Inflammatory macrophage treated with lipopolysaccharide for 4 hours (primary cell): ENCODE results near the gene IST1.
"Not testable (repeated sequence)": the region's sequence is repeated elsewhere in the genome, so short reads cannot be mapped to it uniquely, and the experiment has no call there.

Source experiments
- DNase-seq: peaks from one replicate; pipeline ENCODE4 v3.0.0-alpha.2; 2020

Gene IST1

DNA sequence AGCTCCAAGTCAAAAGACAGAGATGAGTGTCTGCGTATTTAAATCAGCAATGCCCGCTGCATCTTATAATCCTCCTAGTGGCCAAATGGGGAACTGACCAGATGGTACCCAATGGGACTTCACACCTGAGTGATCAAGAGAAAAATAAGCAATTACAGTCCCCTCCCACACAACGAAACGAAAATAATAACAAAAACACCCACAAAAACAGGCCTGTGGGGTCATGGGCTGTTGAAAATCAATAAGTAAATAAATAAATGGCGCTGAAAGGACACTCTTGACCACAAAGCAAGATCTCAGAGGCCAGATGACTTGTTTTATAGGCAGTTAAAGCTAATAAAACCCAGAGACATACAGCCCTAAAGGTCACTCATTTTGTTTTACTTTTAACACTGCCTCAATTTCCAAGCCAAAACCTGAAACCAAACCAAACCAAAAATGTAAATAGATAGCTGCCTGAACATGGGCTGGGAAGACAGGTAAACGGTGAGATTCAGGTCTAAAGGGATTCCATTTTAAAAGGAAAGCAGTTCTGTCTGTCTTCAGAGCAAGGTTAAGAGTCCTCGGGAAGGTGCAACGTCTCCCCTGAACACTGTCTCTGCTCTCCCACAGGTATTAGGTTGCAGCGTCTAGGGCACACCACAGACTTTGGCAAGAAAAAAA is 12.7 kb upstream of the IST1 start:
- DNase-seq, result peak; percentile 72

DNA sequence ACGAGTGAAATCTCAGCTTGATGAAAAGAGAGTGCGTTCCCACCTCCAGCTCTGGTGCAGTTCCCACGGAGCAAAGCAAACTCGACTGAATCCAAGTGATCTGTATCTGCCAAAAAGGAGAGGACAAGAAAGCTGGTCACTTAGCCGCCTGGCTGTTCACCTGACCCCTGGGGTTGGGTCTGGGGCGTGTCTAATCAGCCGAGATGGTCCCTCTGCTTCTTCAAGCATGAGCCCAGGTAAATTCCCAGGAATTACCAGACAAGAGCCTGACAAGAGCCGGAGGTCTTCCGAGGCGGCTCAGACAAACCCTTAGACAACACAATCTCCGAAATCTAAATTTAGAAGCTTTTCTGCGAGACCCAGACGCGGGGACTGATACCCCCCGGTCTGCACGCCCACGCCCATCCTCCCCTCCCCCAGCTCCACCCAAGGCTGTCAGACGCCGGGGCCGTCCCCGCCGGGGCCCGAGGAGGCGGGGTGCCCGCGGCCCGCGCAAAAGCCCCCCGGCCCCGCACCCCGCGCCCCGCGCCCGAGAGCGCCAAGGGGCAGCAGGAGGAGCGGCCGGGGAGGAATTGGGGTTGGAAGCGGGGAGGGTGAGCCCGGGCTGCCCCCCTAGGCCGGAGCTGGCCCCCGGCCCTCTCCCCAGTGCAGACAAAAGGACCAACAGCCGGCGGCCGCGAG is 12.0 kb upstream of the IST1 start:
- DNase-seq, result no peak

DNA sequence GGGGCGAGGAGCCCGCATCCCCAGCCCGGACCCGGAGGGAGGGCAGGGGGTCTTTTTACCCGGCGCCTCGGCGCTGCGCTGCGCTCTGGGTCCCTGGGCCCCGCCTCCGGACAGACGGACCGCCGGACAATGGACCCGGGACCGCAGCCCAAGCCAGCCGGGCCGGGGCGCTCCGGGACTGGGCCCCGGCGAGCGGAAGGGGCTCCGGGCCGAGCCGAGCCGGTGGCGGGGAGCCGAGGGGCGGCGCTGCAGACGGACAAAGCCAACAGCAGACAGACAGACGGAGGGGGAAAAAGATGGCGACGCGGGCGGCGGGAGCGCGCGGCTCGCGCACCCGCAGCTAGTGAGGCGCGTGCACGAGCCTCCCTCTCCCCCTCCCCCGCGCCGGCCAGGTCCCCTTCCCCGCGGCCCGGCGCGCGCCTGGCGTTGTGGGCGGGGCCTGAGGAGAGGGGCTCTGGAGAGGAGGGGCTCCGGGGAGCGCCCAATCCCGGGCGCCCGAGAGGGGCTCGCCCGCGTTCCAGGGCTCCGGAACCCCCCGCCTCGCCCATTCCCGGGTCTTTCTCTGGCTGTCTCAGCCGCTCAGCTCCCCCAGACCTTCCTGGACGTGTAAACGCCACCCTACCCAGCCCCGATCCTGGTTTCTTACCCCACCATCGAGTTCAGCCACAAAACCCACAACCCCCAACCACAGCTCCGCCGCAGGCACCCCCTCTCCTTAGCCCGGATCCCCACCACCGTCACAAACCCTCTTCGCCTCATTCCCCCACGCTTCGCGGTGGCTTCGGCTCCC is 11.3 kb upstream of the IST1 start, which contains the start of gene ZNF821:
ZNF821 (minus strand) TSS at position 334 of the 790 bp plus-strand sequence. CDS start 4,236 bp downstream, outside the sequence.
- DNase-seq, result peak; percentile 52

DNA sequence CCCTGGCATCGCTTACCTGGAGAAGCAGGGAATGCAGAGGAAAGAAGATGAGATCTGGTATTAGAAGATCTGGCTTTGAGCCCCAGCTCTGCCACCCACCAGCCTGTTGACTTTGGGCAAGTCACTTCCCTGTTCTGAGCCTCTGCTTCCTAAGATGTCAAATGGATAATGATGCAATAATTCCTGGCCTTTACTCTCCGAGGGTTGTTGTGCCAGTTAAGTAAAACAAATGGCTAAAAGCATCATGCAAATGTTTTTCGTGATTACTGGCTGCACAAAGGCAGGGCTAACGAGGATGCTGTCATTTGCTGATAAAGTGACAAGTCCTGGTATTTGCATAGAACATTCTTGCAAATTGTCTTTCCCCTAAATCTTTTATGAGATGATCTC is 10.1 kb upstream of the IST1 start:
- DNase-seq, result peak; percentile 86

DNA sequence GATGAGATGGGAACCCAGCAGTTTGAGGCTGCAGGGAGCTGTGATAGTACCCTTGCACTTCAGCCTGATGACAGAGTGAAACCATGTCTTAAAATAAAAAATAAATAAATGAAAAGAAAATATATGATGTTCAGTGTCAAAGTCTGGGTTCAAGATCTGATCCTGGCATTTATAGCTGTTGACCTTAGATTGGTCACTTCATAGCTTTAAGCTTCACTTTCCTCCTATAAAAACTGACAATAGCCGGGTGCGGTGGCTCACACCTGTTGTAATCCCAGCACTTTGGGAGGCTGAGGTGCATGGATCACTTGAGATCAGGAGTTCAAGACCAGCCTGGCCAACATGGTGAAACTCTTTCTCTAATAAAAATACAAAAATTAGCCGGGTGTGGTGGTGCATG is 6.2 kb upstream of the IST1 start:
- no peak for DNase-seq

DNA sequence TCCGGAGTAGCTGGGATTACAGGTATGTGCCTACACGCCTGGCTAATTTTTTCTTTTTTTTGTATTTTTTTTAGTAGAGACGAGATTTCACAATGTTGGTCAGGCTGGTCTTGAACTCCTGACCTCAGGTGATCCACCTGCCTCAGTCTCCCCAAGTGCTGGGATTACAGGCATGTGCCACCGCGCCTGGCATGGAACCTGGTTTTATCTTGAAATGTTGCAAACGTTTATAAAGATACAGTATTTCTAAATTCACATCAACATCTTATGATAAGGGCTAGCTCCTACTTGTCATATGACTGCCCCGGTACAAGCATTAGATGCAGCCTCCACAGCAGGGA is 1.5 kb upstream of the IST1 start:
- DNase-seq, result no peak

DNA sequence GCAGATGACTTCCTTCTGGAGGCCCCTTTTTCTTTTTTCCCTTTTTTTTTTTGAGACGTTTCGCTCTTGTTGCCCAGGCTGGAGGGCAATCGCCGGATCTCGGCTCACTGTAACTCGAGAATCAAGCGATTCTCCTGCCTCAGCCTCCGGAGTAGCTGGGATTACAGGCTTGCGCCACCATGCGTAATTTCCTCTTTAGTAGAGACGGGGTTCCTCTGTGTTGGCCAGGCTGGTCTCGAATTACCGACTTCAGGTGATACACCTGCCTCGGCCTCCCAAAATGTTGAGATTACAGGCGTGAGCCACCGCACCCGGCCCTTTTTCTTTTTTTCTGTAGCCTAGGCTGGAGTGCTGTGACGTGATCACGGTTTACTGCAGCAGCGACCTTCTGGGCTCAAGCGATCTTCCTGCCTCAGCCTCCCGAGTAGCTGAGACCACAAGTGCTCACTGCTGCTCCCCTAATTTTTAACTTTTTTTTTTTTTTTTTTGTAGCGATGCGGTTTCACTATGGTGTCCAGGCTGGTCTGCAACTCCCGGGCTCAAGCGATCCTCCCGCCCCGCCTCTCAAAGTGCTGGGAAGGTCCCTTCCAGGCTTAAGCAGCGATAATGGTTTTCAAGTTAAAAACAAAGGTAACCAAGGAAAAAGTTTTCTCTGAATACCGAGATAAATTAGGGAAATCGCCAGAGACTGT is 956 bp upstream of the IST1 start:
- DNase-seq, result peak; percentile 76

DNA sequence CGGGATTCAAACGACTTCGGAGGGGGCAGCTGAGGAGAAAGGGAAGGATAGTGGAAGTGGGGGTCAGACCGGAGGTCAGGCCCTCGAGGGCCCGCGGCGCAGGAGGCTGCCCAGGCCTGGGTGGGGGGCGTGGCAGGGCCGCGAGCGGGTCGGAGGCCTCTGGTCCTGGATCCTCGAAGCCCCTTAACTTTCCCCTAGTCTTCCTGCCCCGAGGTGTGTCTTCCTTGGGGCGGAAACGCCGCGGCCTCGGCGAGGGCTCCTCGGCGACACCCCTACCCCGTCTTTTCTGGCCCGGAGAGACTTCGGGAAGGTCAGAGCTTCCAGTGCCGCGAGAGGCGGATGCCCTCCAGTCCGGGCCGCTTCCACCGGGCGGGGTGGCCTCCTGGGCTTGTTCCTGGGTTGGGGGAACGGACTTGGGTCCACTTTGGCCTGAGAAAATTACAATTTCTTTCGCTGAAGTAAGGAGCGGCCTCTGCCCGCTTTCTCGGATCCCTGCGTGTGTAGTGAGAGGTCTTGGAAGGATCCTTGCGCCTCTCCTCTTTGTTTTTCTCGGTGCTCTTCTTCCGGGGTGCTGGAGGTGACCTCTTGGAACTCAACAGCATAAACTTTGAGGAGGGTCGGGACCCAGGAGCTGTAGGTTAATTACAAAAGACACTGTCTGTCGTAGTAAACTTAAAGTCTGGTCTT is 491 bp downstream of the IST1 start:
- DNase-seq, result peak; percentile 40

DNA sequence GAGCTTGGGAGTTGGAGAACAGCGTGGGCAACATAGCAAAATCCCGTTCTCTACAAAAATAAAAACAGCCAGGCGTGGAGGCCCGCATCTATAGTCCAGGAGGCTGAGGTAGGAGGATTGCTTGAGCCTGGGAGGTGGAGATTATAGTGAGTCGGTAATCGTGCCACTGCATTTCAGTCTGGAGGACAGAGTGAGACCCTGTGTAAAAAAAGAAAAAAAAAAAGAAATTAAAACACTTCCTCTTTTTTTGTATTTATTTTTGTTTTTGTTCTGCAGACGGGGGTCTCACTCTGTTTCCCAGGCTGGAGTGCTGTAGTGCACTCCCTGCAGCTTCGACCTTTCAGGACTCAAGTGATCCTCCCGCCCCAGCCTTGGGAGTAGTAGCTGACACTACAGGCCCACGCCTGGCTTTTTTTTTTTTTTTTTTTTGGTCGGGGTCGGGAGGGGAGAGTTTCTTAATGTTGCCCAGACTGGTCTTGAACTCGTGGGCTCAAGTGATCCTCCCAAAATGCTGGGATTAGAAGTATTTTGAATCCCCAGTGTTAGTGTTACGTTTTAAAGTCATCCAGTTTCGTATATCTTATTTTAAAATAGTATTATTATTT is 1.5 kb downstream of the IST1 start:
- DNase-seq, result no peak

DNA sequence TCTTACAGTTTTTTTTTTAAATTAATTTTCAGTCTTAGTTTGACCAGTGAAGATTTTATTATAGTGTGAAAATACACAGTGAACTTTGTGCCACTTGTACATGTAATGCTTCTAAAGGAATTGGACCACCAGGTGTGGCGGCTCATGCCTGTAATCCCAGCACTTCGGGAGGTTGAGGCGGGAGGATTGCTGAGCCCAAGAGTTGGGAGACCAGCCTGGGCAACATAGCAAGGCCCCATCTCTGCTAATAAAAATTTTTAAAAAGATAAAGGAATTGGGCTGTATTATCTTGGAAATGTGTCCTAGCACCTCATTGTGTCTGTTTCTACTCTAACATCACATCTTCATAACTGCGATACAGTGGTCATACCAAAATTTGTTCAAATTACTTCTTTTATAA is 3.8 kb downstream of the IST1 start:
- DNase-seq, result no peak

DNA sequence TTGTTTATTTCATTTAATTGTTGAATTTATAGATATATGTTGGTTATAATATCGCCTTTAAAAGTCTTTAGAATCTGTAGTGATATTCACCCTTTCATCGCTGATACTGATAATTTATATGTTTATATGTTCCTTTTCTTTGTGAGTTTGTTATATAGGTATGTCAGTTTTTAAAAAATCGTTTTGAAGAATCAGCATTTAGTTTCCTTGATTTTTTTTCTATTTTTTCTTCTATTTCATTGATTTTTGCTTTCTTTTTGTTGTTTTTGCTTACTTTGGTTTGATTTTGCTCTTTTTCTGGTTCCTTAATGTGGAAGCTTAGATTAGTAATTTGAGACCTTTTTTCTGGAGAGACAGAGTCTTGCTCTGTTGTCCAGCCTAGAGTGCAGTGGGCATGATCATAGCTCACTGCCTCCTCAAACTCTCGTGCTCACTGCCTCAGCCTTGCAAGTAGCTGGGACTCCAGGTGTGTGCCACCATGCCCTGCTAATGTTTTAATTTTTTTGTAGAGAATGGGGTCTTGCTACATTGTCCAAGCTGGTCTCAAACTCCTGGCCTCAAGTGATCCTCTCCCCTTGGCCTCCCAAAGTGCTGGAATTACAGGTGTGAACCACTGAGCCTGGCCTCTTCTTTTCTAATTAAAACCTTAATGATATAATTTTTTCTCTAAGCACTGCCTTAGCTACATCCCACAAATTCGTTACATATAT is 7.5 kb downstream of the IST1 start:
- DNase-seq, result no peak

DNA sequence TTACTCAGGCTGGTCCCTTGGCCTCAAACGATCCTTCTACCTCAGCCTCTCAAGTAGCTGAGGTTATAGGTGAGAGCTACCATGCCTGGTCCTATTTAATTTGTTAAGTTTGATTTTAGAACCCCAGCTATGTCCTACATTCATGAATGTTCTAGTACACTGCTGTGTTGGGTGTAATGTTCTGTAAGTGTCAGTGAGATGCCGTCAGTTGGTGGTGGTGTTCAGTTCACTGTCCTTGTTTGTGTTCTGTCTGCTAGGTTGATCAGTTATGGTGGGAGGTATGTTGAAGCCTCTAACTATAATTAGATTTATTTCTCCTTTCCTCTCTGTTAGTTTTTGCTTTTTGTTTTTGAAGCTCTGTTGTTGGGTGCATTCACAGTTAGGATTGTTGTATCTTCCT is 8.3 kb downstream of the IST1 start:
- DNase-seq, result no peak

DNA sequence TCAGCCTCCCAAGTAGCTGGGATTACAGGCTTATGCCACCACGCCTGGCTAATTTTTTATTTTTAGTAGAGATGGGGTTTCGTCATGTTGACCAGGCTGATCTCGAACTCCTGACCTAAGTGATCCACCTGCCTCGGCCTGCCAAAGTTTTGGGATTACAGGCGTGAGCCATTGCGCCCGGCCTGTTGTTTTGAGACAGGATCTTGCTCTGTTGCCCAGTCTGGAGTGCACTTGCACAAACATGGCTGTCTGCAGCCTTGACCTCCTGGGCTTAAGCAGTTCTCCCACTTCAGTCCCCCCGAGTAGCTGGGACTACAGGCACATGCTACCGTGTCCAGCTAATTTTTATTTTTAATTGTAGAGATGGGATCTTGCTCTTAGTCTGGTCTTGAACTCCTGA is 8.9 kb downstream of the IST1 start:
- no peak for DNase-seq

DNA sequence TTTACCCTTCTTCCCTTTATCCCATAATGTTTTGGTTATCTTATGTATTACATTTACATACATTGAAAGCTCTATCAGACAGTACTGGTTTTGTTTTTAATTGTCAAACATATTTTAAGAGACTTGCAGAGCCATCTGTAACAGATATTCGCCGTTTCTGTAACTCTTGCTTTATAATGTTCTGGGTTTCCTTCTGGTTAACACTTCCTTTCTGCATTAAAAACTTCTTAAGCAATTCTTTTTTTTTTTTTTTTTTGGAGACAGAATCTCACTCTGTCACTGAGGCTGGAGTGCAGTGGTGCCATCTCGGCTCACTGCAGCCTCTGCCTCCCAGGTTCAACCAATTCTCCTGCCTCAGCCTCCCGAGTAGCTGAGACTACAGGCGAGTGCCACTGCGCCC is 10.4 kb downstream of the IST1 start:
- DNase-seq, result not testable (repeated sequence)

DNA sequence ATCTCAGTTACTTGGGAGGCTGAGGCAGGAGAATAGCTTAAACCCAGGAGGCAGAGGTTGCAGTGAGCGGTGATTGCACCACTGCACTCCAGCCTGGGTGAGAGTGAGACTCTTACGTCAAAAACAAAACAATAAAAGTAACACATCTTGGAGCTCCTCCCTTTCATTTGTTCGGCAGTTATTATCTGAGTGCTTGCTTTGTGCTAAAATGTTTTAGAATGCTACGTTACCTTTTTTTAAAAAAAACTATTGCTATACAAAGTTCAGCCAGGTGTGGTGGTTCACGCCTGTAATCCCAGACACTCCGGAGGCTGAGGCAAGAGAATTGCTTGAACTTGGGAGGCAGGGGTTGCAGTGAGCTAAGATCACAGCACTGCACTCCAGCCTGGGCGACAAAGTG is 15.8 kb downstream of the IST1 start:
- DNase-seq, result no peak

DNA sequence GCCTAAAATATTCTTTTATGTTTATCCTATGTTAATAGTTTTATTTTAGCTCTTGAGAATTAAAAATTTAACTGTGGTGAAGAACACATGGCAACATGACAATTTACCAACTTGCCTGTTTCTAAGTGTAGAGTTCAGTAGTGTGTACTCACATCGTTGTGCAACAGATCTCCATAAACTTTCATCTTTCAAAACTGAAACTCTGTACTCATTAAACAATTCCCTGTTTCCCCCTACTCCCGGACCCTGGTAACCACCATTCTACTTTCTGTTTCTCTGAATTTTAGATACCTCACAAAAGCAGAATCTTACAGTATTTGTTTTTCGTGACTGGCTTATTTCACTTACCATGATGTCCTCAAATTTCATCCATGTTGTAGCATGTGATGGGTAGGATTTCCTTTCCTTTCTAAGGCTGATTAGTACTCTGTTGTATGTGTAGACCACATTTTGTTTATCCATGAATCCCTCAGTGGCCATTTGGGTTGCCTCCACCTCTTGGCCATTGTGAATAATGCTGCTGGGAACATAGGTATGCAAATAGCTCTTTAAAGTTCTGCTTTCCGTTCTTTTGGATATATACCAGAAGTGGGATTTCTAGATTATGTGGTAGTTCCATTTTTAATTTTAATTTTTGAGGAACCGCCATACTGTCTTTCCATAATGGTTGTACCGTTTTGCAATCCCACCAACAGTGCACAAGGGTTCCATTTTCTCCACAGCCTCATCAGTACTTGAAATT is 17.4 kb downstream of the IST1 start:
- DNase-seq, result peak; percentile 80

DNA sequence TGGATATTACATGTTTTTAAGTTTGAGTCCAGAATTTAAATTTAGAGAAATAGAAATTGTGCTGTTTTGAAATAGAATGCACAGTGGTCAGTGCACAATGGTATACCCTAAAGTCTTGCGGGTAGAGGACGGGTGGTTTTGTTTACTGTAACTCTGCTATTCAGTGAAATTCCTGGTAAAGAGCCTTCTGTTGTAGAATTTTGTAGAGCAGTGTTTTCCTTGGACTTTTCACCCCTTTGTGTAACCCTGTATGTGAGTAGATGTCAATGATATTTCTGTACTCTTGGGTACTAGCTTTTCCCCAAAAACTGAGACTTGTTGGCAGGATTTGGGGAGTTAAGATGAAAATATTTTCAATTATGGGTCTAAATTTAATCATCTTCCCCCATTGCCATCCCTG is 19.5 kb downstream of the IST1 start:
- no peak for DNase-seq

DNA sequence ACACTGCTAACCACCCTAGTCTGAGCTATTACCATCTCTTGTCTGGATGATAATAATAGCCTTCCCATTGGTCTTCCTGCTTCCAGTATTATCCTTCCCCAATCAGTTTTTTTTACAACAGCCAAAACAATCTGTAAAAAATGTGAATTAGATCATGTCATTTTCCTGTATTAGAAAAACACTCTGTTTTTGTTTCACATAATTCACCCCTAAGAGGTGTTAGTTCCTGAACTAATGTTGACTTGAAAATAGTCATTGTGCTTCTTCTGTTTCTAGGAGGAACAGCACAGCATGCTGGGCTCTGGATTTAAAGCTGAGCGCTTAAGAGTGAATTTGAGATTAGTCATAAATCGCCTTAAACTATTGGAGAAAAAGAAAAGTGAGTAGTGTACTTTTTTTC is 20.0 kb downstream of the IST1 start:
- no peak for DNase-seq

DNA sequence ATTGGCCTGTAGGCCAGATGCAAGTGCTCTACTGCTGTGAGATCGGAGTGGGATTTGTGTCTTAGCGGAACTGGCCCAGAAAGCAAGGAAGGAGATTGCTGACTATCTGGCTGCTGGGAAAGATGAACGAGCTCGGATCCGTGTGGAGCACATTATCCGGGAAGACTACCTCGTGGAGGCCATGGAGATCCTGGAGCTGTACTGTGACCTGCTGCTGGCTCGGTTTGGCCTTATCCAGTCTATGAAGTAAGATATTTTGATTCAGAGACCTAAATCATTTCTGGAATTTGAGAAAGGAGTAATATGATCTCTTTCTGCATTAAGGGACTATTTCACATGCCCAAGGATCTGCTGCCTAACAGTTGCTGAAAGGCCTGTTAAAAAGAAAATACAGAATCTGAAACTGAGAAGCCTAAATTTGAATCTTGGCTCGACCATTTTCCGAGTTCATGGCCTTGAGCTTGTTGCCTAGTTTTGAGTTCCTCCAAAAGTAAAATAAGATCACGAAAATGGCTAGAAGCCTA is 21.1 kb downstream of the IST1 start:
- no peak for DNase-seq

DNA sequence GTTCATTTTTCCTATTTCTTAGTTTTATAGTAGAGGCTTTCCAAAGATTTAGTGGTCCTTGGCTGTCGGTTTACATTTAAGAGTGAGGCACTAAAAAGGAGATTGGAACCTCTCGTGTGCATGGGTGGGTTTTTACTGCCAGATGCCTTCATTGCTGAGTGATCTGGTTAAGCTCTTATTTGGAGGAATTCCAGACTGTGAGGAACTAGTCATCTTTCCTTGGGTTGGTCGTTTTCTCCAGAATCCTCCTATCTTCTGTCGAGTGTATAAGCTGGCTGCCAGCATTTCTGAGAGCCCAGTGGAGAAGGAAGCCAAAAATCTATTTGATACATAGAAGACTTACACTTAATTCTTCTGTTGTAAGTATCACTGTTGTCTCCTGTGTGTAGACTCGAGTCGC is 22.6 kb downstream of the IST1 start:
- DNase-seq, result no peak

DNA sequence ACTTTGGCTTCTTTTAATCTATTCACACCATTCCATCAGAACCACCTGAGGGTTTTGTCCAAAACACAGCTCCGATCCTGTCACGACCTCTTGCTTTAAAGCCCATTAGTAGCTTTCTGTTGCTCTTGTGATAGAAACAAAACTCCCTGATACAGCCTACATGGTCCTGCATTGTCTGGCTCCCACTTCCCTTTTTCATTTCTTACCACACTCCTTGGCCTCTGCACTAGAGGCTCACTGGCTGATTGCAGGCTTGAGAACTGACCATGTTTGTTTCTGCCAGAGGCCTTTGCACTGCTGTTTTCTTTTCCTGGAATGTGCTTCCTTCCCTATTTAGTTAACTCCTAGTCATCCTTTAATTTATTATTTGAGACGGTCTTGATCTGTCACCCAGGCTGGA is 23.7 kb downstream of the IST1 start:
- DNase-seq, result peak; percentile 89
